Measurements from ENCODE around the gene NLRP1. TPM values are rescaled to one million over a fixed set of nuclear protein-coding genes. Genes with fewer than 3 reads are reported as not detected.
A peak's percentile ranks its signal among the peaks of the same experiment; 100 is the strongest.

Gene NLRP1
- total and polyA plus RNA-seq, 12 donors = 6.1 to 88.9 (median 28.5) TPM

- no peak for DNase-seq
- intact Hi-C loops (cut with DNase I) = loop anchor here (5.0 to 10.0 kb wide), 2 partner anchors 112 to 115 kb away; no protein-coding TSS in a partner anchor
These were observed 8.1 kb upstream of the NLRP1 start for GRCh38 chr17:5592382-5592781.

DNA sequence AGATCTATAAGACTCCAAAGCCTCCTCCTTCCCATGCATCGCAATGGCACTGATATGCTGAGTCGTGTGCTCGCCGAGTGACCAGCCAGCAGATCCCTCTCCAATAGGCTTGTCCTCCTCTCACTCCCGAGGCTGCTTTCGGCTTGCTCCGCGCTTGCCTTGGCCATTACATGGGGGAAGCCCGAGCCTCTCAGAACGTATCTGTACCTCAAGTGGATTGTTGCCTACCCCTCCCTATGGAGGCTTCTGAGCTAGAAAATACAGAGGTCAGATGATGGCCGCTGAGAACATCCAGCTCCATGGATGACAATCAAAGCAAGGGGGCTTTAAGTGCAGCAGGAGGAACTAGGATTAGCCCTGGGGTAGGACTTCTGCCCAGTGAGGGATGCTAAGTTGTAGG, 7.7 kb upstream of the NLRP1 start:
- no peaks in the 10 kb centered on the region for H3K36me3 ChIP-seq (replicated peaks in 1 of 2)
- peaks cover 9% of the 10 kb centered on the region for H3K27me3 ChIP-seq
- H3K4me3 ChIP-seq = no peak overlapping the region
- no peaks in the 10 kb centered on the region for H3K9me3 ChIP-seq (replicated peaks in 1 of 3)
- no peak for DNase-seq
- intact Hi-C loops (cut with DNase I) = loop anchor here (5.0 to 10.0 kb wide), 2 partner anchors 113 to 115 kb away; no protein-coding TSS in a partner anchor
- 49 to 59% (median 56%) methylated on average over 10 to 11 of the region's 11 CpGs for WGBS, 4 donors
- H3K27ac ChIP-seq = no peak overlapping the region
- no peak for TF ChIP-seq POLR2A (IDR thresholded peaks at IDR 0.05)
- TF ChIP-seq, protein P1, sequence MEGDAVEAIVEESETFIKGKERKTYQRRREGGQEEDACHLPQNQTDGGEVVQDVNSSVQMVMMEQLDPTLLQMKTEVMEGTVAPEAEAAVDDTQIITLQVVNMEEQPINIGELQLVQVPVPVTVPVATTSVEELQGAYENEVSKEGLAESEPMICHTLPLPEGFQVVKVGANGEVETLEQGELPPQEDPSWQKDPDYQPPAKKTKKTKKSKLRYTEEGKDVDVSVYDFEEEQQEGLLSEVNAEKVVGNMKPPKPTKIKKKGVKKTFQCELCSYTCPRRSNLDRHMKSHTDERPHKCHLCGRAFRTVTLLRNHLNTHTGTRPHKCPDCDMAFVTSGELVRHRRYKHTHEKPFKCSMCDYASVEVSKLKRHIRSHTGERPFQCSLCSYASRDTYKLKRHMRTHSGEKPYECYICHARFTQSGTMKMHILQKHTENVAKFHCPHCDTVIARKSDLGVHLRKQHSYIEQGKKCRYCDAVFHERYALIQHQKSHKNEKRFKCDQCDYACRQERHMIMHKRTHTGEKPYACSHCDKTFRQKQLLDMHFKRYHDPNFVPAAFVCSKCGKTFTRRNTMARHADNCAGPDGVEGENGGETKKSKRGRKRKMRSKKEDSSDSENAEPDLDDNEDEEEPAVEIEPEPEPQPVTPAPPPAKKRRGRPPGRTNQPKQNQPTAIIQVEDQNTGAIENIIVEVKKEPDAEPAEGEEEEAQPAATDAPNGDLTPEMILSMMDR (IDR thresholded peaks at IDR 0.05) = no peak
- no peaks in the 10 kb centered on the region for H3K4me1 ChIP-seq (replicated peaks in 1 of 2)

More at GRCh38 chr17:5592382-5592781, 8.1 kb upstream of the NLRP1 start:
- Histone ChIP-seq H3K36me3 (replicated peaks in 1 of 2) (no peaks in the 10 kb centered on the region), H3K27ac (no peak overlapping the region), H3K4me1 (replicated peaks in 1 of 2) (no peaks in the 10 kb centered on the region), H3K27me3 (peaks cover 10% of the 10 kb centered on the region), H3K4me3 (no peak overlapping the region), H3K9me3 (replicated peaks in 1 of 3) (no peaks in the 10 kb centered on the region)
- WGBS, 4 donors = 11 to 18% (median 12%) methylated on average over 7 of the region's 7 CpGs
- TF ChIP-seq, protein P1 (IDR thresholded peaks at IDR 0.05) = peak; percentile 43 to 68 (median 64)
- TF ChIP-seq POLR2A (IDR thresholded peaks at IDR 0.05) = no peak

DNA sequence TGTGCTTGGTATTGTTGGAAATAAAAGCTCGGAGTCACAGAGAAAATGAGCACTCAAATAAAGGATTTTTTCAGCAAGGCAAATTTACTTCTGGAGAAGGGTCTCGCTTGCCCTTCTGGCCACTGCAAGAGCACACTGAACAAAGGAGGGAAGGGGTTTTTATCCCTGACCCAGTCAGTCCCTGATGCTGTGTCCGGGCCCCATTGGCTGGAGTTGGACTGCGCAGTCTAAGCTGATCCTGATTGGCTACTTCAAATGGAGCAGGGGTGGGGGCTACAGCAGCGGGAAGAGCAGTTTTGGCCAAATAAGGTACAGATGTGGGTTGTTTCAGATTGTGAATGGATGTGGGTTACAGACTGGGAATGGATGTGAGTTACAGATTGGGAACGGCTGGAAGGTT, 4.3 kb upstream of the NLRP1 start:
- TF ChIP-seq, protein P1 (IDR thresholded peaks at IDR 0.05) = no peak
- no peak for TF ChIP-seq POLR2A (IDR thresholded peaks at IDR 0.05)
- intact Hi-C loops (cut with DNase I) = loop anchor here in 1 of 2 donors (5.0 kb wide), 1 partner anchor 839 kb away; no protein-coding TSS in a partner anchor
- 81 to 89% (median 84%) methylated on average over 6 of the region's 6 CpGs for WGBS, 4 donors
- Histone ChIP-seq H3K9me3 (replicated peaks in 1 of 3) (no peaks in the 10 kb centered on the region), H3K27me3 (peaks cover 6% of the 10 kb centered on the region), H3K4me1 (replicated peaks in 1 of 2) (peaks cover 0 to 7% of the 10 kb centered on the region in 2 donors), H3K36me3 (replicated peaks in 1 of 2) (no peaks in the 10 kb centered on the region), H3K4me3 (no peak overlapping the region), H3K27ac (no peak overlapping the region)
- no peak for DNase-seq

DNA sequence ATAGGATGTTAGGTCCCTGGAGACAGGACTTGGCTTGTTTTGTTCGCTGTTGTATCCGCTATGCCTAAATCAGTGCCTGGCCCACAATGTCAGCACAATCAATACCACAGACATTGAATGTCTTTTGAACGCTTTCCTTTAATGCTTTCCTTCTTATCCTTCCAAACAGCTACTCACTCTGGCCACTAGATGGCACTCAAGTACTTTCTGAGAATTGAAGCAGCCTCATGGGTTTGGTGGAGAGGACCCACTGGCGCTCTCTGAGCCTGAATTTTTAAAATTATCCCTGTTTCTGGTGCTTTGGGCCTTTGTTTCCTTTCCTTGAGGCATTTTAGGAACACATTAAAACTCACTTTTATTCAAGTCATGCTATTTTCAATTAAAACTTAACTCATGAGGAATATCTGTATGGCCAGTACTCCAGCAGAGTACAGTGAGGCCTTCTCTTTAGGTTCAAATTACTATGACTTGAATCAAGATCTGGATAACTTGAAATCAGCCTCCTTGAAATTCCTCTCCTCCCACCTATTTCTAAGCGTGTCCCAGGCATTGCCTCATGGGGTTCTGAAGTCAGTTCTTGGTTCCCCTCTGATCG, 3.2 kb upstream of the NLRP1 start:
- Histone ChIP-seq H3K4me1 (replicated peaks in 1 of 2) (peaks cover 0 to 7% of the 10 kb centered on the region in 2 donors), H3K9me3 (replicated peaks in 1 of 3) (no peaks in the 10 kb centered on the region), H3K4me3 (no peak overlapping the region), H3K27me3 (peaks cover 6% of the 10 kb centered on the region), H3K36me3 (replicated peaks in 1 of 2) (no peaks in the 10 kb centered on the region), H3K27ac (no peak overlapping the region)
- intact Hi-C loops (cut with DNase I) = loop anchor here in 1 of 2 donors (5.0 kb wide), 1 partner anchor 840 kb away; no protein-coding TSS in a partner anchor
- WGBS, 4 donors = 29 to 30% (median 30%) methylated on average over 6 of the region's 6 CpGs
- peak in 6 of 7 donors; percentile 42 to 68 (median 56) for DNase-seq
- TF ChIP-seq POLR2A (IDR thresholded peaks at IDR 0.05) = no peak
- TF ChIP-seq, protein P1 (IDR thresholded peaks at IDR 0.05) = peak; percentile 82 to 97 (median 94)

All from adrenal gland (tissue), 12 donors.